H1 (cell line): ENCODE measurements around the gene RAB14. TPM values are rescaled to one million over a fixed set of nuclear protein-coding genes. Genes with fewer than 3 reads are reported as not detected.

Experiments
- CTCF ChIA-PET: fragments of 300-600 bp; sonication (Branson Sonifier 250); formaldehyde crosslinking; loops from one replicate; lab custom pipeline; 2021; ENCODE audit not compliant: partially characterized antibody; lab: Charles Lee
- POLR2A ChIA-PET: fragments of 300-600 bp; sonication (Branson Sonifier 250); formaldehyde crosslinking; loops from one replicate; lab custom pipeline; 2021; ENCODE audit warnings: inconsistent platforms; ENCODE audit not compliant: partially characterized antibody; lab: Charles Lee
- DNase-seq, 2 experiments: peaks; one replicate each; pipeline versions ENCODE4 v3.0.0 to v3.0.0-alpha.2; 2010 to 2022; ENCODE audit warnings: low spot score in 2 of 2, low read depth in 1 of 2, mixed read lengths in 1 of 2
- FAIRE-seq: peaks from 2 replicates; lab custom pipeline; 2011; peaks lifted over from hg19 to GRCh38; lab: Jason Lieb, UNC
- H2AFZ ChIP-seq: 2 replicates; pipeline ENCODE4 v1.8.1; 2012; ENCODE audit warnings: low read length, inconsistent platforms
- H2AK5ac ChIP-seq: 2 replicates; pipeline ENCODE4 v1.6.1; 2013; ENCODE audit warnings: low read depth, low read length
- H2BK120ac ChIP-seq: replicated peaks from 2 replicates; pipeline ENCODE3; 2013; ENCODE audit warnings: low read depth, low read length, inconsistent platforms
- H2BK12ac ChIP-seq: 2 replicates; pipeline ENCODE4 v1.6.1; 2013; ENCODE audit warnings: low read depth, low read length
- H2BK15ac ChIP-seq: 2 replicates; pipeline ENCODE4 v1.6.1; 2013; ENCODE audit warnings: low read length
- H2BK20ac ChIP-seq: 2 replicates; pipeline ENCODE4 v1.6.1; 2013; ENCODE audit warnings: low read length
- H2BK5ac ChIP-seq: 2 replicates; pipeline ENCODE4 v1.6.1; 2013; ENCODE audit warnings: low read depth, low read length
- H3K14ac ChIP-seq: 2 replicates; pipeline ENCODE4 v1.6.1; 2013; ENCODE audit warnings: inconsistent platforms; ENCODE audit not compliant: insufficient read length
- H3K18ac ChIP-seq: 2 replicates; pipeline ENCODE4 v1.6.1; 2013; ENCODE audit warnings: low read length; ENCODE audit errors: extremely low read depth
- H3K23ac ChIP-seq: 2 replicates; pipeline ENCODE4 v1.6.1; 2013; ENCODE audit warnings: inconsistent platforms; ENCODE audit not compliant: insufficient read length
- H3K23me2 ChIP-seq: 2 replicates; pipeline ENCODE4 v1.6.1; 2013; ENCODE audit warnings: low read depth, low read length
- H3K27ac ChIP-seq: 2 replicates; pipeline ENCODE4 v1.6.1; 2011; ENCODE audit warnings: low read depth, low read length, inconsistent platforms
- H3K27me3 ChIP-seq, 4 experiments: replicated peaks in 1 of 4; 1 replicate in 1 of 4; 2 replicates in 3 of 4; pipeline versions ENCODE4 v1.6.1 to v1.8.1; 2011 to 2013; ENCODE audit warnings: low read length in 3 of 4, mild to moderate bottlenecking in 3 of 4, inconsistent platforms in 2 of 4, mixed read lengths in 2 of 4, moderate library complexity in 1 of 4; ENCODE audit not compliant: control insufficient read depth in 3 of 4, insufficient read depth in 3 of 4; ENCODE audit errors: extremely low read depth in 1 of 4
- H3K36me3 ChIP-seq, 4 experiments: 2 replicates each; pipeline versions ENCODE4 v1.6.1 to v1.8.1; 2011 to 2013; ENCODE audit warnings: mild to moderate bottlenecking in 4 of 4, low read length in 3 of 4, moderate library complexity in 2 of 4, control low read depth in 1 of 4, inconsistent platforms in 1 of 4; ENCODE audit not compliant: insufficient read depth in 4 of 4, control insufficient read depth in 2 of 4
- H3K4ac ChIP-seq: replicated peaks from 2 replicates; pipeline ENCODE3; 2013; ENCODE audit warnings: low read length, low read depth, mixed read lengths, inconsistent platforms; ENCODE audit not compliant: insufficient read length
- H3K4me1 ChIP-seq, 4 experiments: replicated peaks in 1 of 4; 1 replicate in 1 of 4; 2 replicates in 3 of 4; pipeline versions ENCODE4 v1.6.1 to v1.8.1; 2011 to 2013; ENCODE audit warnings: low read length in 3 of 4, inconsistent platforms in 2 of 4, mixed read lengths in 1 of 4; ENCODE audit not compliant: insufficient read depth in 4 of 4, control insufficient read depth in 3 of 4
- H3K4me2 ChIP-seq, 2 experiments: 2 replicates each; pipeline versions ENCODE4 v1.6.1 to v1.8.1; 2011 to 2013; ENCODE audit warnings: low read depth in 2 of 2, low read length in 2 of 2, control low read depth in 1 of 2, inconsistent platforms in 1 of 2, mild to moderate bottlenecking in 1 of 2; ENCODE audit not compliant: insufficient read depth in 1 of 2
- H3K4me3 ChIP-seq, 4 experiments: fragments of 200-600, 300-600 bp in 1 of 4; sonication (generic), shearing (Covaris generic), sonication (Bioruptor Twin) in 1 of 4; 2 replicates each; pipeline versions ENCODE4 v1.5.1 to v1.8.1; 2011 to 2016; ENCODE audit warnings: low read length in 4 of 4, low read depth in 3 of 4, control low read depth in 2 of 4, inconsistent platforms in 2 of 4, mild to moderate bottlenecking in 2 of 4, mixed read lengths in 1 of 4, moderate library complexity in 1 of 4; ENCODE audit not compliant: insufficient read depth in 2 of 4; ENCODE audit errors: extremely low read depth in 1 of 4
- H3K56ac ChIP-seq: replicated peaks from 2 replicates; pipeline ENCODE3; 2013; ENCODE audit warnings: low read depth, mild to moderate bottlenecking, mixed read lengths, low read length, inconsistent platforms; ENCODE audit not compliant: insufficient read length
- H3K79me1 ChIP-seq: 2 replicates; pipeline ENCODE4 v1.6.1; 2013; ENCODE audit warnings: low read depth, low read length, control low read depth
- H3K79me2 ChIP-seq, 2 experiments: 2 replicates each; pipeline versions ENCODE4 v1.6.1 to v1.8.1; 2012 to 2013; ENCODE audit warnings: low read length in 2 of 2, mild to moderate bottlenecking in 2 of 2, inconsistent platforms in 1 of 2; ENCODE audit not compliant: insufficient read depth in 2 of 2, control insufficient read depth in 1 of 2
- H3K9ac ChIP-seq, 4 experiments: replicated peaks in 1 of 4; 1 replicate in 1 of 4; 2 replicates in 3 of 4; pipeline versions ENCODE4 v1.6.1 to v1.8.1; 2011 to 2013; ENCODE audit warnings: low read depth in 3 of 4, low read length in 3 of 4, control low read depth in 2 of 4, mild to moderate bottlenecking in 2 of 4, moderate library complexity in 2 of 4, inconsistent platforms in 1 of 4; ENCODE audit errors: extremely low read depth in 1 of 4
- H3K9me3 ChIP-seq, 2 experiments: 2 replicates each; pipeline versions ENCODE4 v1.6.1 to v1.8.1; 2012 to 2013; ENCODE audit warnings: mild to moderate bottlenecking in 2 of 2, moderate library complexity in 2 of 2, control low read depth in 1 of 2, inconsistent platforms in 1 of 2, low read depth in 1 of 2, low read length in 1 of 2, mixed read lengths in 1 of 2; ENCODE audit not compliant: insufficient read depth in 2 of 2
- H4K20me1 ChIP-seq, 2 experiments: replicated peaks in 1 of 2; 2 replicates each; pipeline versions ENCODE3 to v1.8.1; 2011 to 2013; ENCODE audit warnings: inconsistent platforms in 2 of 2, low read length in 2 of 2, mild to moderate bottlenecking in 1 of 2; ENCODE audit not compliant: insufficient read depth in 2 of 2, control insufficient read depth in 1 of 2
- H4K5ac ChIP-seq: 2 replicates; pipeline ENCODE4 v1.6.1; 2013; ENCODE audit warnings: low read length, low read depth, mixed read lengths, inconsistent platforms; ENCODE audit not compliant: insufficient read length
- H4K8ac ChIP-seq: 2 replicates; pipeline ENCODE4 v1.8.0; 2013; ENCODE audit warnings: mild to moderate bottlenecking, moderate library complexity, low read length, inconsistent platforms; ENCODE audit not compliant: insufficient read depth; ENCODE audit errors: extremely low read depth
- H4K91ac ChIP-seq: replicated peaks from 2 replicates; pipeline ENCODE3; 2013; ENCODE audit warnings: low read length, mixed read lengths, inconsistent platforms; ENCODE audit not compliant: insufficient read length
- ATF3 ChIP-seq: IDR thresholded peaks from 2 replicates; pipeline ENCODE4 v1.6.1; 2011; ENCODE audit warnings: low read depth, mild to moderate bottlenecking, low read length; ENCODE audit not compliant: insufficient read depth
- CHD1 ChIP-seq: IDR thresholded peaks from 2 replicates; pipeline ENCODE4 v1.6.1; 2012; ENCODE audit warnings: low read depth, low read length, improper control_type of control experiment
- E2F6 ChIP-seq: IDR thresholded peaks from 2 replicates; pipeline ENCODE4 v1.6.1; 2012; ENCODE audit warnings: inconsistent platforms
- MAX ChIP-seq: IDR thresholded peaks from 2 replicates; pipeline ENCODE4 v1.6.1; 2012; ENCODE audit warnings: inconsistent platforms
- RFX5 ChIP-seq: IDR thresholded peaks from 2 replicates; pipeline ENCODE4 v1.6.1; 2011; ENCODE audit warnings: low read depth, low read length, improper control_type of control experiment, borderline replicate concordance
- RNF2 ChIP-seq: fragments of 200-900, 300-1000 bp; sonication (generic); IDR thresholded peaks from 2 replicates; pipeline ENCODE4 v1.7.1; 2016; ENCODE audit warnings: borderline replicate concordance, low read depth, mild to moderate bottlenecking, antibody characterized with exemption, low read length; ENCODE audit not compliant: poor library complexity, severe bottlenecking; ENCODE audit errors: missing control alignments
- SIX5 ChIP-seq: IDR thresholded peaks from 2 replicates; pipeline ENCODE4 v1.6.1; 2011; ENCODE audit warnings: mild to moderate bottlenecking, low read depth, low read length
- SRF ChIP-seq: IDR thresholded peaks from 2 replicates; pipeline ENCODE4 v1.6.1; 2011; ENCODE audit warnings: mild to moderate bottlenecking, low read depth, low read length, moderate library complexity
- USF2 ChIP-seq: IDR thresholded peaks from 2 replicates; pipeline ENCODE4 v1.6.1; 2011; ENCODE audit warnings: low read length, improper control_type of control experiment
- WGBS, 2 experiments: shearing (Covaris generic) in 1 of 2; methylation state at CpG; one replicate each; pipeline versions ENCODE4 v1.1.6 to v1.1.7; 2013 to 2015; ENCODE audit warnings: low lambda C conversion rate in 2 of 2, mixed read lengths in 2 of 2, inconsistent platforms in 1 of 2, low coverage in 1 of 2, missing lambda C conversion rate in 1 of 2; ENCODE audit not compliant: insufficient replicate concordance in 2 of 2, insufficient coverage in 1 of 2, insufficient read length in 1 of 2; ENCODE audit errors: extremely low coverage in 1 of 2, missing lambda C conversion rate in 1 of 2; 5-methylcytosine and 5-hydroxymethylcytosine counted together
- polyA plus RNA-seq, 7 experiments: library from polyadenylated mRNA; depleted of rRNA in 3 of 7; stranded (reverse) in 5 of 7; unstranded in 2 of 7; fragments of >200 nt in 5 of 7; fragments of 200-250 nt in 2 of 7; gene quantifications; 1 replicate in 5 of 7; 2 replicates in 1 of 7; 4 replicates in 1 of 7; pipeline versions ENCODE4 v1.2.1 to v1.2.3, GENCODE V29; 2011 to 2013; ENCODE audit warnings: missing spikeins in 2 of 7, mixed read lengths in 2 of 7
- total RNA-seq: library from RNA; stranded (reverse); fragmentation: NEBNext Ultra II Directional; extraction: Animal tissue kit (Norgen Biotek cat#: 25700); gene quantifications from 2 replicates; pipeline ENCODE4 v1.2.1, GENCODE V29; 2021

Gene RAB14
- total and polyA plus RNA-seq, 2 of the 8 experiments (the other 6 are each of a cell fraction or from before 2014, with no cell fraction given) = 9.1 to 44.8 TPM

GRCh38 chr9:121172726-121173487 lies 28.8 kb downstream of the RAB14 start:
- no peak overlapping the region for H3K56ac ChIP-seq
- no peak overlapping the region for H3K23ac ChIP-seq
- H3K79me1 ChIP-seq = no peaks in the 10 kb centered on the region
- no peak for FAIRE-seq
- no peaks in the 10 kb centered on the region for H3K27me3 ChIP-seq
- no peaks in the 10 kb centered on the region for H3K79me2 ChIP-seq
- no peak overlapping the region for H3K4me2 ChIP-seq
- no peak overlapping the region for H2AK5ac ChIP-seq
- no peak overlapping the region for H2BK120ac ChIP-seq
- H2BK20ac ChIP-seq = no peak overlapping the region
- H4K91ac ChIP-seq = no peak overlapping the region
- H3K4ac ChIP-seq = no peak overlapping the region
- CTCF ChIA-PET = interaction anchor here (0.8 to 2.1 kb wide), 3 partner anchors 26 to 147 kb away, joined by 3 to 6 read pairs (median 3); no protein-coding TSS in a partner anchor
- H3K9ac ChIP-seq = no peak overlapping the region
- DNase-seq = no peak
- H2BK5ac ChIP-seq = no peak overlapping the region
- no peak overlapping the region for H3K27ac ChIP-seq
- no peaks in the 10 kb centered on the region for H3K9me3 ChIP-seq
- no peak overlapping the region for H2BK12ac ChIP-seq
- no peak overlapping the region for H2AFZ ChIP-seq
- no peak overlapping the region for H3K18ac ChIP-seq
- WGBS, 2 experiments = 93% methylated on average over 1 of the region's 1 CpG; no CpG with 5 or more reads in 1 of the 2 experiments
- no peak overlapping the region for H4K5ac ChIP-seq
- H3K4me1 ChIP-seq = no peaks in the 10 kb centered on the region
- no peaks in the 10 kb centered on the region for H3K23me2 ChIP-seq
- H3K4me3 ChIP-seq = no peak overlapping the region
- H4K8ac ChIP-seq = no peak overlapping the region
- H4K20me1 ChIP-seq = no peaks in the 10 kb centered on the region
- H2BK15ac ChIP-seq = no peak overlapping the region
- POLR2A ChIA-PET = interaction anchor here (0.8 to 0.9 kb wide), 2 partner anchors 11 kb away, joined by 3 read pairs; no protein-coding TSS in a partner anchor
- peaks cover 0 to 9% (median 3%) of the 10 kb centered on the region in 4 experiments; a peak in 6 of 8 replicates for H3K36me3 ChIP-seq
- H3K14ac ChIP-seq = no peak overlapping the region
- TF ChIP-seq CHD1 (no peak), SIX5 (no peak), MAX (no peak), E2F6 (no peak), USF2 (no peak), SRF (no peak), RFX5 (no peak), ATF3 (no peak), RNF2 (no peak)
